Lung (tissue), 12 donors: Measurements from ENCODE around the gene HOXC11. TPM values are rescaled to one million over a fixed set of nuclear protein-coding genes. Genes with fewer than 3 reads are reported as not detected.

Source experiments
- ATAC-seq: fragments of 200-7000 bp; cut with Tn5 transposase; one replicate; pipeline ENCODE4 v1.9.1; 2020; ENCODE audit warnings: moderate number of reproducible peaks; ENCODE audit not compliant: insufficient read depth, low FRiP score
- DNase-seq, 3 donors: peaks; one replicate each; pipeline ENCODE4 v3.0.0-alpha.2; 2013 to 2017
- H3K27ac ChIP-seq, 2 donors: one replicate each; pipeline ENCODE4 v1.5.1; 2013; ENCODE audit warnings: mild to moderate bottlenecking in 2 of 2, moderate library complexity in 2 of 2, control low read depth in 1 of 2, inconsistent platforms in 1 of 2, low read depth in 1 of 2, low read length in 1 of 2
- H3K27me3 ChIP-seq, 3 donors: one replicate each; pipeline ENCODE4 v1.5.1; 2013; ENCODE audit warnings: low read length in 2 of 3; ENCODE audit not compliant: control insufficient read depth in 3 of 3, insufficient read depth in 3 of 3
- H3K36me3 ChIP-seq, 4 donors: one replicate each; pipeline ENCODE4 v1.5.1; 2013; ENCODE audit warnings: low read length in 4 of 4, mild to moderate bottlenecking in 1 of 4, moderate library complexity in 1 of 4; ENCODE audit not compliant: control insufficient read depth in 4 of 4, insufficient read depth in 4 of 4
- H3K4me1 ChIP-seq, 5 donors: one replicate each; pipeline ENCODE4 v1.5.1; 2013; ENCODE audit warnings: low read length in 5 of 5, mild to moderate bottlenecking in 2 of 5, moderate library complexity in 1 of 5; ENCODE audit not compliant: control insufficient read depth in 5 of 5, insufficient read depth in 5 of 5
- H3K4me3 ChIP-seq: one replicate; pipeline ENCODE4 v1.5.1; 2013; ENCODE audit warnings: mild to moderate bottlenecking, control low read depth, moderate library complexity
- H3K9ac ChIP-seq, 2 donors: one replicate each; pipeline ENCODE4 v1.5.1; 2013; ENCODE audit warnings: low read length in 2 of 2, control low read depth in 1 of 2; ENCODE audit not compliant: insufficient read depth in 1 of 2
- H3K9me3 ChIP-seq, 4 donors: one replicate each; pipeline ENCODE4 v1.5.1; 2013; ENCODE audit warnings: low read length in 3 of 4, mild to moderate bottlenecking in 1 of 4, moderate library complexity in 1 of 4; ENCODE audit not compliant: control insufficient read depth in 4 of 4, insufficient read depth in 3 of 4
- CTCF ChIP-seq: IDR thresholded peaks from 2 replicates; pipeline ENCODE4 v1.5.1; 2012; ENCODE audit warnings: mild to moderate bottlenecking; ENCODE audit errors: control extremely low read depth, extremely low read depth
- WGBS, 2 donors: extraction: QIAGEN DNeasy Blood & Tissue Kit; methylation state at CpG; one replicate each; pipeline ENCODE4 v1.1.7; 2013; 5-methylcytosine and 5-hydroxymethylcytosine counted together
- polyA plus RNA-seq, 2 donors: library from polyadenylated mRNA; stranded (reverse); fragments of 200-250 nt; gene quantifications; one replicate each; pipeline ENCODE4 v1.2.1, GENCODE V29; 2013
- total RNA-seq, 2 donors: library from RNA; depleted of rRNA in 1 of 2; stranded (reverse); fragments of >200 nt in 1 of 2; gene quantifications; one replicate each; pipeline ENCODE4 v1.2.1, GENCODE V29; 2014 to 2021
- donor health status: control.
- donor health status: control.
- donor health status: Bipolar disorder and iron deficiency.
- donor health status: healthy.
- donor health status: DM: yes; HTN: yes; CAD: no.

Gene HOXC11
- total and polyA plus RNA-seq, 4 donors: not detected

GRCh38 chr12:53964315-53964713 is 8.6 kb upstream of the HOXC11 start:
- 9 to 11% methylated on average over 2 of the region's 2 CpGs for WGBS, 2 donors
- TF ChIP-seq CTCF: no peak
- DNase-seq: no peak
- Histone ChIP-seq H3K27me3 (peaks cover 20 to 99% (median 95%) of the 10 kb centered on the region in 3 donors), H3K4me1 (peaks cover 0 to 10% (median 5%) of the 10 kb centered on the region in 5 donors), H3K9ac (no peak overlapping the region), H3K9me3 (peaks cover 0 to 8% (median 0%) of the 10 kb centered on the region in 4 donors), H3K36me3 (no peaks in the 10 kb centered on the region), H3K27ac (no peak overlapping the region), H3K4me3 (no peak overlapping the region)
- ATAC-seq: no peak

- no peak for TF ChIP-seq CTCF
- DNase-seq (no peak), ATAC-seq (no peak)
- Histone ChIP-seq H3K27me3 (peaks cover 19 to 99% (median 95%) of the 10 kb centered on the region in 3 donors), H3K36me3 (no peaks in the 10 kb centered on the region), H3K4me3 (no peak overlapping the region), H3K27ac (no peak overlapping the region), H3K4me1 (peaks cover 0 to 10% (median 5%) of the 10 kb centered on the region in 5 donors), H3K9me3 (peaks cover 0 to 6% (median 0%) of the 10 kb centered on the region in 4 donors), H3K9ac (no peak overlapping the region)
- 1 to 5% methylated on average over 17 to 18 of the region's 18 CpGs for WGBS, 2 donors
These were observed 7.4 kb upstream of the HOXC11 start for GRCh38 chr12:53965281-53966084.

GRCh38 chr12:53966085-53966384 is 6.9 kb upstream of the HOXC11 start:
- peaks cover 0 to 9% (median 0%) of the 10 kb centered on the region in 4 donors for H3K9me3 ChIP-seq
- peaks cover 0 to 10% (median 5%) of the 10 kb centered on the region in 5 donors for H3K4me1 ChIP-seq
- no peak overlapping the region for H3K27ac ChIP-seq
- H3K36me3 ChIP-seq: no peaks in the 10 kb centered on the region
- no peak overlapping the region for H3K4me3 ChIP-seq
- 7% methylated on average over 15 of the region's 15 CpGs for WGBS, 2 donors
- no peak for ATAC-seq
- TF ChIP-seq CTCF: no peak
- H3K27me3 ChIP-seq: peaks cover 23 to 99% (median 96%) of the 10 kb centered on the region in 3 donors
- DNase-seq: no peak
- no peak overlapping the region for H3K9ac ChIP-seq
